ENCODE results near the gene MACF1.

DNA sequence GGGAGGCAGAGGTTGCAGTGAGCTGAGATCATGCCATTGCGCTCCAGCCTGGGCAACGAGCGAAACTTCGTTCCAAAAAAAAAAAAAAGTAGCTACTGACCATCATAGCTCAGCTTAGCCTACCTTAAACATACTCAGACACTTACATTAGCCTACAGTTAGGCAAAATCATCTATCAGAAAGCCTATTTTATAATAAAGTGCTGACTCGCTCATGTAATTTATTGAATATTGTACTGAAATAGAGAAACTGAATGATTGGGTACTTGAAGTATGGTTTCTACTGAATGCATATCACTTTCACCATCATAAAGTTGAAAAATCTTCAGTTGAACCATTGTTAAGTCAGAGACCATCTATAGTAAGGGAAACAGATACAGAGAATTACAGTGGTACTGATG, 193.0 kb downstream of the MACF1 start:
- no peak for TF ChIP-seq EZH2 (IDR thresholded peaks at IDR 0.05; ENCODE audit: insufficient read depth, low read length)
- TF ChIP-seq, protein P1, sequence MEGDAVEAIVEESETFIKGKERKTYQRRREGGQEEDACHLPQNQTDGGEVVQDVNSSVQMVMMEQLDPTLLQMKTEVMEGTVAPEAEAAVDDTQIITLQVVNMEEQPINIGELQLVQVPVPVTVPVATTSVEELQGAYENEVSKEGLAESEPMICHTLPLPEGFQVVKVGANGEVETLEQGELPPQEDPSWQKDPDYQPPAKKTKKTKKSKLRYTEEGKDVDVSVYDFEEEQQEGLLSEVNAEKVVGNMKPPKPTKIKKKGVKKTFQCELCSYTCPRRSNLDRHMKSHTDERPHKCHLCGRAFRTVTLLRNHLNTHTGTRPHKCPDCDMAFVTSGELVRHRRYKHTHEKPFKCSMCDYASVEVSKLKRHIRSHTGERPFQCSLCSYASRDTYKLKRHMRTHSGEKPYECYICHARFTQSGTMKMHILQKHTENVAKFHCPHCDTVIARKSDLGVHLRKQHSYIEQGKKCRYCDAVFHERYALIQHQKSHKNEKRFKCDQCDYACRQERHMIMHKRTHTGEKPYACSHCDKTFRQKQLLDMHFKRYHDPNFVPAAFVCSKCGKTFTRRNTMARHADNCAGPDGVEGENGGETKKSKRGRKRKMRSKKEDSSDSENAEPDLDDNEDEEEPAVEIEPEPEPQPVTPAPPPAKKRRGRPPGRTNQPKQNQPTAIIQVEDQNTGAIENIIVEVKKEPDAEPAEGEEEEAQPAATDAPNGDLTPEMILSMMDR (IDR thresholded peaks at IDR 0.05; ENCODE audit: insufficient read depth, low read depth, low read length): no peak
